ENCODE data around the gene CSPG5. TPM values are rescaled to one million over a fixed set of nuclear protein-coding genes. Genes with fewer than 3 reads are reported as not detected.

Gene CSPG5
- total RNA-seq, 1 donor from 2014 or later, result 1.7 TPM

DNA sequence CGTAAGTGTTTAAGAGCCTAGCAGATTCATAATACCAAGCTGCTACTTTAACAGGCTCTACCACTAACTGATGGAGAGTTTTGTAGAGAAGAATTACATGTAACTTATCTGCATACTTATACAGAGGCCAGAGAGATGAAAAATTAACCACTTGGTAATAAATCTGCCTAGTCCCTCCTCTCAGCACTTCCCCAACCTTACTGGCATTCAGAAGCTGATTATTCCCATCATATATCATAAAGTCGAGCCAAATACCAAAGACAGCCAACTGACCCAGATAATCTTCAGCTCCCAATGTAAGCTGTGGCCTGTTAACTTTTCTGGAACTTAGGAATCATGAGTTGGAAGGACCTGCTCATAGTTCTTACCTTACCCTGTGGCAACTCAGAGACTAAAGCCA, 25.5 kb upstream of the CSPG5 start:
- Mint-ChIP-seq H3K36me3 (peaks cover 45% of the 10 kb centered on the region), H3K4me1 (peaks cover 2% of the 10 kb centered on the region), H3K9me3 (no peaks in the 10 kb centered on the region), H3K27ac (no peak overlapping the region), H3K4me3 (no peak overlapping the region), H3K27me3 (ENCODE audit: insufficient read depth, low read depth) (no peaks in the 10 kb centered on the region)
- peaks cover 26% of the 10 kb centered on the region for H3K36me3 ChIP-seq
- peaks cover 37% of the 10 kb centered on the region for H3K79me2 ChIP-seq (ENCODE audit: low read depth)
- H3K27ac ChIP-seq, result no peak overlapping the region
- H3K9me3 ChIP-seq (ENCODE audit: low read depth), result no peaks in the 10 kb centered on the region
- TF ChIP-seq EZH2 (IDR thresholded peaks at IDR 0.05) (no peak), EZH2phosphoT487 (IDR thresholded peaks at IDR 0.05) (no peak)
- TF ChIP-seq, protein P1, sequence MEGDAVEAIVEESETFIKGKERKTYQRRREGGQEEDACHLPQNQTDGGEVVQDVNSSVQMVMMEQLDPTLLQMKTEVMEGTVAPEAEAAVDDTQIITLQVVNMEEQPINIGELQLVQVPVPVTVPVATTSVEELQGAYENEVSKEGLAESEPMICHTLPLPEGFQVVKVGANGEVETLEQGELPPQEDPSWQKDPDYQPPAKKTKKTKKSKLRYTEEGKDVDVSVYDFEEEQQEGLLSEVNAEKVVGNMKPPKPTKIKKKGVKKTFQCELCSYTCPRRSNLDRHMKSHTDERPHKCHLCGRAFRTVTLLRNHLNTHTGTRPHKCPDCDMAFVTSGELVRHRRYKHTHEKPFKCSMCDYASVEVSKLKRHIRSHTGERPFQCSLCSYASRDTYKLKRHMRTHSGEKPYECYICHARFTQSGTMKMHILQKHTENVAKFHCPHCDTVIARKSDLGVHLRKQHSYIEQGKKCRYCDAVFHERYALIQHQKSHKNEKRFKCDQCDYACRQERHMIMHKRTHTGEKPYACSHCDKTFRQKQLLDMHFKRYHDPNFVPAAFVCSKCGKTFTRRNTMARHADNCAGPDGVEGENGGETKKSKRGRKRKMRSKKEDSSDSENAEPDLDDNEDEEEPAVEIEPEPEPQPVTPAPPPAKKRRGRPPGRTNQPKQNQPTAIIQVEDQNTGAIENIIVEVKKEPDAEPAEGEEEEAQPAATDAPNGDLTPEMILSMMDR (IDR thresholded peaks at IDR 0.05), result no peak
- H3K27me3 ChIP-seq, result no peaks in the 10 kb centered on the region
- no peak overlapping the region for H3K4me3 ChIP-seq
- peaks cover 16% of the 10 kb centered on the region for H4K20me1 ChIP-seq (ENCODE audit: low read depth)
- DNase-seq (ENCODE audit: low spot score), result no peak
- H3F3A ChIP-seq (ENCODE audit: low read depth), result peaks cover 5% of the 10 kb centered on the region
- H3K4me2 ChIP-seq, result no peak overlapping the region
- no peak overlapping the region for H2AFZ ChIP-seq (replicated peaks)
- H3K9ac ChIP-seq, result no peak overlapping the region
- H3K4me1 ChIP-seq, result no peaks in the 10 kb centered on the region

DNA sequence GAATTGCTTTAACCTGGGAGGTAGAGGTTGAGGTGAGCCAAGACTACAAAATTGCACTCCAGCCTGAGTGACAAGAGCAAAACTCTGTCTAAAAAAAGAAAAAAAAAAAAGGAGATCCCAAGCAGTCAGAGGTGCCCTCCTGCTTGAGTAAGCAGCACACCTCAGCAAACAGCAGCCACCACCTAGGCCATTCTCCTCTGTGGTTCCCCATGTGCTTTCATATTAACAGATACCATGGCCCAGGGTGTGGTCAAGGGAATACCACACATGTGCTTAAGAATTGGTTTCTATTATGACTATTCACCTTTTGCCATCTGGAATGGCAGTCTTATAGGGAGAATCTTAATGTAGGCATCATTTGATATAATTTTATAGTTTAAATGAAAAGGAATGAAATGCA, 24.7 kb upstream of the CSPG5 start:
- Histone ChIP-seq H2AFZ (replicated peaks) (no peak overlapping the region), H3F3A (ENCODE audit: low read depth) (peaks cover 2% of the 10 kb centered on the region), H3K36me3 (peaks cover 19% of the 10 kb centered on the region), H3K4me1 (no peaks in the 10 kb centered on the region), H4K20me1 (ENCODE audit: low read depth) (peaks cover 16% of the 10 kb centered on the region), H3K9ac (no peak overlapping the region), H3K27me3 (no peaks in the 10 kb centered on the region), H3K4me3 (no peak overlapping the region), H3K79me2 (ENCODE audit: low read depth) (peaks cover 37% of the 10 kb centered on the region), H3K27ac (no peak overlapping the region), H3K4me2 (no peak overlapping the region), H3K9me3 (ENCODE audit: low read depth) (no peaks in the 10 kb centered on the region)
- no peak for TF ChIP-seq EZH2 (IDR thresholded peaks at IDR 0.05)
- TF ChIP-seq, protein P1 (IDR thresholded peaks at IDR 0.05), result no peak
- TF ChIP-seq EZH2phosphoT487 (IDR thresholded peaks at IDR 0.05), result no peak
- H3K4me1 Mint-ChIP-seq, result peaks cover 2% of the 10 kb centered on the region
- H3K27me3 Mint-ChIP-seq (ENCODE audit: insufficient read depth, low read depth), result peaks cover under 1% of the 10 kb centered on the region
- H3K36me3 Mint-ChIP-seq, result peaks cover 43% of the 10 kb centered on the region
- no peaks in the 10 kb centered on the region for H3K9me3 Mint-ChIP-seq
- no peak for DNase-seq (ENCODE audit: low spot score)
- H3K27ac Mint-ChIP-seq, result no peak overlapping the region
- no peak overlapping the region for H3K4me3 Mint-ChIP-seq

DNA sequence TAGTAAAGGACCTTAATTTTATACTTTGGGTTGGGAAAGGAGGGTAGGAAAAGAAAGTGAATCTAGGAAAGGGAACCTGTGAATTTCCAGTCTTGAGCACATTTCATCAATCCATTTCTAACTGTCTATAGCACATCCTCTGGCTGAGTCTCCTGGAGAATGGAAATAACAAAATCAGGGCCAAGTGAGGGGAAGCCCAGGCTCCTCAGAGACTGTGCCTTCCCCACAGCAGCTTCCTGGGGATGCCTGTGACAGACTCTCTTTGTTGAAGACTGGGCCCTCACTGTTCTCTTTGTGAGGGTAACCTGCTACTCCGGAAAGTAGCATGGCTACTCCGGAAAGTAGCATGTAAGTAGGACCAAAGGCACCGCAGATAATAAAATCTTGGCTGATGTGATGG, 22.6 kb upstream of the CSPG5 start:
- Histone ChIP-seq H3K79me2 (ENCODE audit: low read depth) (peaks cover 27% of the 10 kb centered on the region), H3K27ac (no peak overlapping the region), H3K27me3 (no peaks in the 10 kb centered on the region), H3F3A (ENCODE audit: low read depth) (no peaks in the 10 kb centered on the region), H4K20me1 (ENCODE audit: low read depth) (peaks cover 16% of the 10 kb centered on the region), H3K9ac (no peak overlapping the region), H3K4me1 (no peaks in the 10 kb centered on the region), H3K4me3 (no peak overlapping the region), H3K9me3 (ENCODE audit: low read depth) (no peaks in the 10 kb centered on the region), H2AFZ (replicated peaks) (no peak overlapping the region), H3K36me3 (peaks cover 12% of the 10 kb centered on the region), H3K4me2 (no peak overlapping the region)
- TF ChIP-seq EZH2 (IDR thresholded peaks at IDR 0.05) (no peak), EZH2phosphoT487 (IDR thresholded peaks at IDR 0.05) (no peak)
- TF ChIP-seq, protein P1 (IDR thresholded peaks at IDR 0.05), result no peak
- Mint-ChIP-seq H3K9me3 (no peaks in the 10 kb centered on the region), H3K4me1 (peaks cover 2% of the 10 kb centered on the region), H3K27me3 (ENCODE audit: insufficient read depth, low read depth) (peaks cover 3% of the 10 kb centered on the region), H3K4me3 (no peak overlapping the region), H3K36me3 (peaks cover 50% of the 10 kb centered on the region), H3K27ac (no peak overlapping the region)
- no peak for DNase-seq (ENCODE audit: low spot score)
